Lower leg skin (tissue), 4 donors: ENCODE results near the gene CDAN1. TPM values are rescaled to one million over a fixed set of nuclear protein-coding genes. Genes with fewer than 3 reads are reported as not detected.

Source experiments
- DNase-seq, 2 donors: peaks; one replicate each; pipeline ENCODE4 v3.0.0-alpha.2; 2019; ENCODE audit warnings: low spot score in 2 of 2
- H3K4me3 ChIP-seq: fragments of 200-600 bp; sonication (generic); 2 replicates; pipeline ENCODE4 v1.5.1; 2017; ENCODE audit warnings: mild to moderate bottlenecking, low read depth; ENCODE audit not compliant: poor library complexity, severe bottlenecking
- CTCF ChIP-seq, 3 donors: fragments of 450-650 bp; IDR thresholded peaks; one replicate each; pipeline ENCODE4 v1.5.1; 2016; ENCODE audit warnings: antibody characterized with exemption in 3 of 3, mild to moderate bottlenecking in 3 of 3, moderate library complexity in 2 of 3
- POLR2A ChIP-seq, 2 donors: fragments of 450-650 bp; IDR thresholded peaks; one replicate each; pipeline ENCODE4 v1.6.1; 2016 to 2017; ENCODE audit warnings: antibody characterized with exemption in 2 of 2, mild to moderate bottlenecking in 1 of 2, moderate library complexity in 1 of 2
- WGBS, 2 donors: methylation state at CpG; one replicate each; pipeline ENCODE4 v1.1.5; 2018; 5-methylcytosine and 5-hydroxymethylcytosine counted together
- intact Hi-C: fragments of 100-400 bp; cut with DNase I; formaldehyde crosslinking; loops from one replicate; pipeline ENCODE4 v1.15.0; 2023; ENCODE audit warnings: low total_unique reads
- total RNA-seq, 4 donors: library from RNA; depleted of rRNA; stranded (reverse); fragments of >200 nt; gene quantifications; one replicate each; pipeline ENCODE4 v1.1.0, GENCODE V29; 2016

CDAN1 gene
- total RNA-seq, 4 donors from 2014 or later: 10.5 to 16.0 (median 14.0) TPM

GRCh38 chr15:42728972-42729371, 8.0 kb downstream of the CDAN1 start:
- TF ChIP-seq CTCF (IDR thresholded peaks at IDR 0.05) (no peak), POLR2A (IDR thresholded peaks at IDR 0.05) (no peak)
- DNase-seq: no peak
- intact Hi-C loops: no loop called here
- H3K4me3 ChIP-seq: no peak overlapping the region
- WGBS, 2 donors: 82 to 93% methylated on average over 11 to 14 of the region's 14 CpGs

DNA sequence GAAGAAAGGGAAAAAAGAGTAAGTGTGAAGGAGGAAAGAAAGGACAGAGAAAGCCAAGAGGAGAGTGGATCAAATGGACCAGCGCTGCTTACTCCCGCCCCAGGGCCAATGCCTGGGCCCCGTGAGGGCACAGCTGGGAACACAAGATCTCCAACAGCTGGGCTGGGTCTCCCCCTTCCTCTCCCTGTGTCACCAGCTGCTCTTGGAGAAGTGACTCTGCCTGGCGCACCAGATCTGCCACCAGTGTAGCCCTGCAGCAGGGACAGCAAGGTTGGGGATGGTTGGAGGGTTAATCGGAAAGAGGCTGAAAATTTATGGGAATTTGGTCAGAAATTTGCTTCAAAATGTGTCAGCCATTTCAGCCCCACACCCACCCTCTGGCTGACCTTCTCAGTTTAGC, 8.4 kb downstream of the CDAN1 start:
- intact Hi-C loops: no loop called here
- WGBS, 2 donors: 86 to 90% methylated on average over 5 of the region's 5 CpGs
- H3K4me3 ChIP-seq: no peak overlapping the region
- no peak for DNase-seq
- no peak for TF ChIP-seq POLR2A (IDR thresholded peaks at IDR 0.05)
- no peak for TF ChIP-seq CTCF (IDR thresholded peaks at IDR 0.05)

DNA sequence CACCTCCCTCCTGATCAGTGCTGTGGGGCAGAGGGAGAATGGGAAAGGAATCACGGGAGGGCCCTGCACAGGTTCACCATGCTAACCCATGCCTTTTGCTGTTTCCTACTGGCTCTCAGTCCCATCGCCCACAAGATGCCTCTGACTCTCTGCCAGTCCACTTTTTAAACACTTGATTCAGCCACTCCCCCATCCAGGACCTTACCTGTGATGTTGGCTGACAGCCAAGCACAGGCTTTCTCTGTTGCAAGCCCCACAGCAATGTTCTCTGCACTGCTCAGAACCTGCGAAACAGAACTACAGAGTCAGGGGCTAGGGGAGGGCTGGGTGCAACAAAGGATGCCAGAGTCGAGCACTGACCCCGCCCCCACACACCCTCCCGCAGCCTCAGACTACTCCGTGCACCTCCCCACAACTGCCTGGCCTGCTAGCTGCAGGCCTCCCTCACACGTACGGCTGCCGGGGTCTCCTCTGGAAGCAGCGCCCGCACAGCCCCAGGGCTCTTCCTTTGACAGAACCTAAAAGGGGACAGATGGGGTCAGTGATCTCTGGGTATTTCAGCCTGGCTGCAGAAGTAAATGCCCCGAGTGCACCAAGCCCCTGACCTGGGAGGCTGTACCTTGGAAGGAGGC, 9.1 kb downstream of the CDAN1 start:
- H3K4me3 ChIP-seq: no peak overlapping the region
- intact Hi-C loops: no loop called here
- no peak for DNase-seq
- WGBS, 2 donors: 77 to 80% methylated on average over 13 of the region's 13 CpGs
- TF ChIP-seq CTCF (IDR thresholded peaks at IDR 0.05) (no peak), POLR2A (IDR thresholded peaks at IDR 0.05) (no peak)

DNA sequence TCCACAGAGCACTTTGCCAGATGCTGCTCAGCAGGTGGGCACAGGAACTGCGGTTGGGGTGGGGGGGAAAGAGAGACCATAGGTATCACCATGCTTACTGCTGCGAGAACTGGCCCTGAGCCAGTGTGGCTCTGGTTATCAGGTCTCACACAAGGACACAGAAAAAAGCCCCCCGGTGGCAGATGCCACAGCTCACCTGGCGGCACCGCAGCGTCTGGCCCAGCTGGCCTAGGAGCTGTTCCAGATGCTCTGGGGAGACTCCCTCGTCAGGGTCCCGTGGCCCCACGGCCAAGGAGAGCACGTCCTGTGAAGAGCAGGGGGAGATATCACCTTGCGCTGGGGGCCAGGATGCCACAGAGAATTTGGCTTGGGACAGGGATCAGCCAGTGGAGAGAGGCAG, 10.8 kb downstream of the CDAN1 start:
- intact Hi-C loops: no loop called here
- TF ChIP-seq POLR2A (IDR thresholded peaks at IDR 0.05) (no peak), CTCF (IDR thresholded peaks at IDR 0.05) (no peak)
- 83 to 87% methylated on average over 11 of the region's 11 CpGs for WGBS, 2 donors
- no peak for DNase-seq
- no peak overlapping the region for H3K4me3 ChIP-seq

DNA sequence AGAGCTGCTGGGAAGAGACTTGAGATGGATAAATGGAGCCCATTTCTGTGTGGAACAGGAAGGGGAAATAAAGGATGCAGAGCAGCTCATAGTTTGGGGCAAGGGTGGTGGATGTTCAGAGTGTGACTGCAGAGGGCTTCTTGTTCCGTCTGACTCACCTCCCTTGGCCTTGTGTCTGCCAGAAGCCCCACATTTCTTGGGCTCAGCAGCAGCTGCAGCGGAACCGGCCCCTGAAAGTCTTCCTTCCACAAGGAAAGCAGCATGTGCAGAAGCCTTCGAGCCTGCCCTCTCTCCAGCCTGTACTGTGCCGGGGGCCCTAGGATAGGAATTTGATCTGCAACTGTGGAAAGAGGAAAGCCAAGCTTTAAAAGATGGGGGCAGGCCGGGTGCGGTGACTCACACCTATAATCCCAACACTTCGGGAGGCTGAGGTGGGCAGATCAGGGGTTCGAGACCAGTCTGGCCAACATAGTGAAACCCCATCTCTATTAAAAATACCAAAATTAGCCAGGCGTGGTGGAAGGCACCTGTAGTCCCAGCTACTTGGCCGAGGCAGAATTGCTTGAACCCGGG, 11.5 kb downstream of the CDAN1 start:
- TF ChIP-seq POLR2A (IDR thresholded peaks at IDR 0.05) (no peak), CTCF (IDR thresholded peaks at IDR 0.05) (no peak)
- no peak for DNase-seq
- intact Hi-C loops: no loop called here
- 91 to 93% methylated on average over 11 to 12 of the region's 12 CpGs for WGBS, 2 donors
- H3K4me3 ChIP-seq: no peak overlapping the region

DNA sequence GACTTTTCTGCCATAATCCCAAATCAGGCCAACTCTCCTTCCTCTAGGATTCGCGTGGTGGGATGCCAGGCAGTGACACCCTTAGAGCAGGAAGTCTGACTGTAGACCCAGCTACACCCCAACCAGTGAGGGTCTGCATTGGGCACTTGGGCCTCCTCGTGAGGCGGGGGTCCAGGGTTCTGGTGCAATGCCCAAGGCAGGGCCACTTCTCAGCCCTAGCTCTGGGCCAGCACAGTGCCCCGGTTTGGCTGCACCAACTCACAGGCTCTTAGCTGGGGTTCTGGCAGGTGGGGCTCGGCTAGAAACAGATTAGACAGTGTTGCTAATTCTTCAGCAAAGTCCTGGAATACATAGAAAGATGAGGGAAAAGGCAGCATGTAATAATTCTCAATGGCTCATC, 12.7 kb downstream of the CDAN1 start:
- TF ChIP-seq CTCF (IDR thresholded peaks at IDR 0.05) (no peak), POLR2A (IDR thresholded peaks at IDR 0.05) (no peak)
- H3K4me3 ChIP-seq: no peak overlapping the region
- WGBS, 2 donors: 91% methylated on average over 6 of the region's 6 CpGs
- no peak for DNase-seq
- intact Hi-C loops: no loop called here
